Transverse colon (tissue), 4 donors: ENCODE data around the gene APCDD1. TPM values are rescaled to one million over a fixed set of nuclear protein-coding genes. Genes with fewer than 3 reads are reported as not detected.

Source experiments
- DNase-seq: peaks from one replicate; pipeline ENCODE4 v3.0.0-alpha.2; 2019
- H3K27ac ChIP-seq, 4 donors: fragments of 200-600 bp; sonication (generic); 2 replicates each; pipeline ENCODE4 v1.5.1; 2016 to 2018; ENCODE audit warnings: inconsistent platforms in 4 of 4
- H3K27me3 ChIP-seq: fragments of 200-600 bp; sonication (generic); 2 replicates; pipeline ENCODE4 v1.5.1; 2017; ENCODE audit warnings: inconsistent platforms
- H3K36me3 ChIP-seq, 4 donors: fragments of 200-600 bp; sonication (generic); 2 replicates each; pipeline ENCODE4 v1.5.1; 2017 to 2019; ENCODE audit warnings: inconsistent platforms in 4 of 4
- H3K4me1 ChIP-seq, 4 donors: fragments of 200-600 bp; sonication (generic); 2 replicates each; pipeline ENCODE4 v1.5.1; 2017 to 2020; ENCODE audit warnings: inconsistent platforms in 4 of 4
- H3K4me3 ChIP-seq, 4 donors: fragments of 200-600 bp; sonication (generic); 1 replicate in 1 of 4; 2 replicates in 3 of 4; pipeline versions ENCODE4 v1.5.1 to v1.6.1; 2017 to 2019; ENCODE audit warnings: inconsistent platforms in 4 of 4
- H3K9me3 ChIP-seq, 2 donors: fragments of 200-600 bp; sonication (generic); 2 replicates each; pipeline ENCODE4 v1.5.1; 2017 to 2019; ENCODE audit warnings: inconsistent platforms in 2 of 2
- CTCF ChIP-seq, 5 experiments: fragments of 200-600 bp in 3 of 5; fragments of 450-650 bp in 2 of 5; sonication (generic) in 3 of 5; IDR thresholded peaks; 1 replicate in 2 of 5; 2 replicates in 3 of 5; pipeline ENCODE4 v1.5.1; 2016 to 2017; ENCODE audit warnings: antibody characterized with exemption in 5 of 5, inconsistent platforms in 3 of 5, mild to moderate bottlenecking in 2 of 5, moderate library complexity in 1 of 5
- EP300 ChIP-seq: sonication (generic); formaldehyde crosslinking; IDR thresholded peaks from one replicate; pipeline ENCODE4 v1.6.1; 2017; ENCODE audit warnings: antibody characterized with exemption, low read depth
- POLR2A ChIP-seq: fragments of 450-650 bp; IDR thresholded peaks from one replicate; pipeline ENCODE4 v1.6.1; 2016; ENCODE audit warnings: antibody characterized with exemption, mild to moderate bottlenecking, moderate library complexity
- POLR2AphosphoS5 ChIP-seq, 3 donors: sonication (generic); formaldehyde crosslinking; IDR thresholded peaks; one replicate each; pipeline ENCODE4 v1.6.1; 2016; ENCODE audit warnings: antibody characterized with exemption in 3 of 3
- WGBS, 2 donors: methylation state at CpG; one replicate each; pipeline ENCODE4 v1.1.5; 2018; ENCODE audit warnings: low coverage in 1 of 2; 5-methylcytosine and 5-hydroxymethylcytosine counted together
- in situ Hi-C, 4 donors: fragments of 200-750 bp; cut with MboI; loops; one replicate each; pipeline versions ENCODE4 v1.15.0 to v1.15.1; 2017; ENCODE audit warnings: low sequenced_read_pairs in 3 of 4, low pct_ligation_motif_present in 1 of 4, low pct_unique_long_range_greater_than_20kb in 1 of 4
- intact Hi-C: fragments of 100-400 bp; cut with DNase I; formaldehyde crosslinking; loops from one replicate; pipeline ENCODE4 v1.15.1; 2023; ENCODE audit warnings: low total_unique reads
- total RNA-seq, 4 donors: library from RNA; depleted of rRNA; stranded (reverse); fragments of >200 nt; gene quantifications; one replicate each; pipeline ENCODE4 v1.1.0, GENCODE V29; 2016

Gene APCDD1
- total RNA-seq, 4 donors from 2014 or later: 2.6 to 10.8 (median 8.3) TPM

DNA sequence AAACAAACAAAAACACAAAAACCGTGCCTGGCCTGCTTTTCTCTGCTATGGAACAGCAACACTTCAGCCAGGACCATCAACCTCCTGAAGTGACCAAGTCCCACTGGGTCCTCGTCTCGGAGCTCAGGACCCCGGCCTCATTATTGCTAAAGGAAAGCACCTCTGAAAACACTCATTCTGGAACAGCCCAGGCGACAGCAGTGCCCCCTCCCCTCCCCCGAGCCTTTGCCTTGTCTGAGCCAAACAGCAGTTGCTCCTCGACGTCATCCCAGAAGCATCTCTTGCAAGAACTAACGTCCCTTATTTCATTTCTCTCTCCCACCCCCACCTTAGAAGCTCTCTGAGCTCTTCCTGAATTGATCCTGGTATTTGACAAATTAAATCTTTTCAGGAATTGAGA lies 27.4 kb downstream of the APCDD1 start:
- no peak overlapping the region for H3K4me3 ChIP-seq
- TF ChIP-seq EP300 (no peak), CTCF (IDR thresholded peaks at IDR 0.05) (no peak), POLR2A (no peak), POLR2AphosphoS5 (IDR thresholded peaks at IDR 0.05) (no peak)
- WGBS, 2 donors: 62 to 78% methylated on average over 2 to 9 of the region's 9 CpGs
- intact Hi-C loops: no loop called here
- H3K27ac ChIP-seq: no peak overlapping the region
- peaks cover 1 to 9% (median 4%) of the 10 kb centered on the region in 4 donors for H3K4me1 ChIP-seq
- no peaks in the 10 kb centered on the region for H3K36me3 ChIP-seq
- no peak for DNase-seq
- no peaks in the 10 kb centered on the region for H3K27me3 ChIP-seq
- no peaks in the 10 kb centered on the region for H3K9me3 ChIP-seq
- in situ Hi-C loops: no loop called here

DNA sequence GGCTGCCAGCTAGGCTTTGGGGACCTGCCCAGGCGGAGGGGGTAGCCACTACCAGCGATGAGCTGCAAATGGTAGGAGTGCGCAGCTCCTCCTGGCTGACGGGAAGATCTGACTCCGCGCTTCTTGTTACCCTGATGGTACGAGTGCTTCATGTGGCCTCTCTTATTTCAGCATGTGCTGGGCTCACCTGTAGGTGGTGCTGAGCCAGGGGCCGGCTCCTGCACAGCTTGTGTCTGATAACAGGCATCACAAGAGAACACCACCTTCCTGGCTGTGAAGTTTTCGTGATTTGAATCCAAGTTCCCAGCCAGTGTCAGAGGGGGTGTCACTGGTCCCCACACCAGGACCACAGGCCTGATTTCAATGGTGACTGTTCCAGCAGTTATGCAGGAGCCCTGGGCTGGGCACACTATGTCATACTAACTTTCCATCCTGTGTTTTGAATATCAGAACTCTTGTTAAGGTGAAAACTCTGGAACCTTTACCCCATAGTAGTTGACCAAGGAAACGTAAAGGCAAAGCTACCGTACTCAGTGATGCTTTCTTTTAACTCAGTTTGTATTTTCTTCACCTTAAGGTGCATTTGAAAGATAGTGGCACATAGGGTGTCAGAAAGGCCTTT lies 28.0 kb downstream of the APCDD1 start:
- Histone ChIP-seq H3K9me3 (no peaks in the 10 kb centered on the region), H3K27ac (no peak overlapping the region), H3K4me1 (peaks cover 0 to 4% (median 0%) of the 10 kb centered on the region in 4 donors), H3K27me3 (no peaks in the 10 kb centered on the region), H3K36me3 (no peaks in the 10 kb centered on the region), H3K4me3 (no peak overlapping the region)
- 94 to 100% methylated on average over 1 to 11 of the region's 11 CpGs for WGBS, 2 donors
- in situ Hi-C loops: no loop called here
- no peak for DNase-seq
- TF ChIP-seq EP300 (no peak), POLR2A (no peak), CTCF (IDR thresholded peaks at IDR 0.05) (no peak), POLR2AphosphoS5 (IDR thresholded peaks at IDR 0.05) (no peak)
- intact Hi-C loops: no loop called here

DNA sequence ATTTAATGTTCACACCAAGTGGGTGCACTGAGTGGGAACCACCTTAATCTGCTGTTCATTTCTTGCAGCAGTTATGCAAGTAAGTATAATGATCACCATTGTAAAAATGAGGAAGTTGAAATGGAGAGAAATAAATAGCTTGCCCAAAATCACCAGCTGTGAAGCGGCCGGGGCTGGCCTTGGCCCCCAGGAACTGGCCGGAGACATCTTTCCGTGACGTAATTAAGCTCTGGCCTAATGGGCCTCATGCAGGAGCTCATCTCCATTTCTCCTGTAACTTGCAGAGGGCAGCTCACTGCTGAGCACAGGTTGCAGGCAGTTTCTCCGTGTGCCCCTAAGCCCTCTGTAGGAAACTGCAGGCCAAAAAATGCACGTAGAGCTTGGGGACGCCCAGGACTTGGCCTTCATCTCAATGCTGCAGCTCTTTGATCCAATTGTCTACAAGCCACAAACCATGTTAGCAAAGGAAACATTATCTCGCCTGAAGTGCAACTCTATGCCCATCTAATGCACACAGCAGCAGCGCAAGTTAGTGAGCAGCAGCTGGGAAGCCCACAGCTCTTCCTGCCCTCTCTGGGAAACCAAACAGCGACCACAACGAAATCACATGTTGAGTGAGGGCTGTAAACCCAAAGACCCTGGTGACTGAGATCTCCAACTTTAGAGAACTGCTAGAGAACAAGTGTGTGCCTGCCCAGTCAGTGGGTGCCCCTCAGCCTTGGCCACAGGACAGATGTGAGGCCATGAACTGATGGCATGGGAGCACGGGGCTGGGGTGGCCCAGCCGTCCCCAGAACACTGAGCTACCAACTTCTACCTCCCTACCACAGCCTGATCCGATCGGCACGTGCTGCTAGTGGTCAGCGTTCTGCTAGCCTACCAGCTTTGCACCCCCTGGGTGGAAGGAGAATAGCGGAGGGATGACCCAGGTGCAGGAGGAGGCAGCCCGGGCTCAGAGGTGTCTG lies 28.8 kb downstream of the APCDD1 start:
- no peaks in the 10 kb centered on the region for H3K27me3 ChIP-seq
- peak; percentile 25 for DNase-seq
- intact Hi-C loops (no loop called here), in situ Hi-C loops (no loop called here)
- 41 to 68% methylated on average over 3 to 20 of the region's 20 CpGs for WGBS, 2 donors
- no peak overlapping the region for H3K27ac ChIP-seq
- no peaks in the 10 kb centered on the region for H3K36me3 ChIP-seq
- H3K4me1 ChIP-seq: peaks cover 0 to 4% (median 0%) of the 10 kb centered on the region in 4 donors
- H3K9me3 ChIP-seq: no peaks in the 10 kb centered on the region
- TF ChIP-seq POLR2AphosphoS5 (IDR thresholded peaks at IDR 0.05) (no peak), EP300 (no peak), POLR2A (no peak)
- H3K4me3 ChIP-seq: no peak overlapping the region

GRCh38 chr18:10485475-10485874 lies 31.0 kb downstream of the APCDD1 start:
- no peak overlapping the region for H3K4me3 ChIP-seq
- TF ChIP-seq POLR2AphosphoS5 (IDR thresholded peaks at IDR 0.05) (no peak), POLR2A (no peak), CTCF (IDR thresholded peaks at IDR 0.05) (no peak), EP300 (no peak)
- H3K36me3 ChIP-seq: no peaks in the 10 kb centered on the region
- DNase-seq: no peak
- no peak overlapping the region for H3K27ac ChIP-seq
- H3K4me1 ChIP-seq: peaks cover 0 to 4% (median 0%) of the 10 kb centered on the region in 4 donors
- WGBS, 2 donors: 97% methylated on average over 20 of the region's 20 CpGs; no CpG with 5 or more reads in 1 of the 2 donors
- H3K9me3 ChIP-seq: no peaks in the 10 kb centered on the region
- intact Hi-C loops (loop anchor here (1.0 kb wide), 1 partner anchor 44 kb away; no protein-coding TSS in a partner anchor), in situ Hi-C loops (no loop called here)
- H3K27me3 ChIP-seq: no peaks in the 10 kb centered on the region
